Neural cell (in vitro differentiated cells): Measurements from ENCODE around the gene ADCK2. TPM values are rescaled to one million over a fixed set of nuclear protein-coding genes. Genes with fewer than 3 reads are reported as not detected.

Experiments used
- polyA plus RNA-seq: library from polyadenylated mRNA; depleted of rRNA; stranded (reverse); fragments of >200 nt; gene quantifications from 2 replicates; pipeline ENCODE4 v1.2.3, GENCODE V29; 2014
- small RNA-seq, 3 experiments: library from RNA; depleted of rRNA; stranded (forward); fragments of <200 nt; gene quantifications; one replicate each; pipeline ENCODE3, GENCODE V24; 2012

The ADCK2 gene
- polyA plus RNA-seq, 1 donor from 2014 or later: 20.2 TPM

Small RNA genes within 50 kb of the gene (small RNA-seq; reads per million reads assigned to genes)
- gene RN7SL771P: 0 reads per million in 3 experiments

Other genes with a start within 250 kb of the ADCK2 start
- 227 and 251 TPM in 2 replicates for gene MKRN1, start 193.4 kb upstream of the ADCK2 start, polyA plus RNA-seq
- 21.7 and 24.5 TPM in 2 replicates for gene DENND2A, start 32.1 kb upstream of the ADCK2 start, polyA plus RNA-seq
- 704 and 745 TPM in 2 replicates for gene NDUFB2, start 23.8 kb downstream of the ADCK2 start, polyA plus RNA-seq